H9 (cell line): ENCODE results near the gene CELF4. TPM values are rescaled to one million over a fixed set of nuclear protein-coding genes. Genes with fewer than 3 reads are reported as not detected.

Experiments
- DNase-seq: peaks from one replicate; pipeline ENCODE4 v3.0.0-alpha.2; 2017
- H2AFZ ChIP-seq: one replicate; pipeline ENCODE4 v1.6.1; 2013; ENCODE audit warnings: mild to moderate bottlenecking, low read length, control low read depth, moderate library complexity
- H2AK5ac ChIP-seq: 2 replicates; pipeline ENCODE4 v1.6.1; 2013; ENCODE audit warnings: low read length, control low read depth, mixed read lengths; ENCODE audit not compliant: insufficient read length
- H2BK120ac ChIP-seq: one replicate; pipeline ENCODE4 v1.6.1; 2013; ENCODE audit warnings: low read depth, mild to moderate bottlenecking, low read length, control low read depth, inconsistent platforms; ENCODE audit not compliant: poor library complexity, severe bottlenecking
- H2BK12ac ChIP-seq: 2 replicates; pipeline ENCODE4 v1.6.1; 2013; ENCODE audit warnings: low read length, control low read depth, mixed read lengths, low read depth; ENCODE audit not compliant: insufficient read length
- H2BK15ac ChIP-seq: 2 replicates; pipeline ENCODE4 v1.6.1; 2013; ENCODE audit warnings: low read depth, low read length, control low read depth
- H2BK20ac ChIP-seq: one replicate; pipeline ENCODE4 v1.6.1; 2013; ENCODE audit warnings: low read depth, mild to moderate bottlenecking, low read length, control low read depth, inconsistent platforms; ENCODE audit not compliant: poor library complexity, severe bottlenecking
- H2BK5ac ChIP-seq: 2 replicates; pipeline ENCODE4 v1.6.1; 2013; ENCODE audit warnings: low read length, control low read depth, mixed read lengths; ENCODE audit not compliant: insufficient read length
- H3K14ac ChIP-seq: 2 replicates; pipeline ENCODE4 v1.6.1; 2013; ENCODE audit warnings: low read length, control low read depth; ENCODE audit not compliant: insufficient read depth
- H3K18ac ChIP-seq: 2 replicates; pipeline ENCODE4 v1.6.1; 2013; ENCODE audit warnings: low read depth, mild to moderate bottlenecking, mixed read lengths, low read length, control low read depth; ENCODE audit not compliant: insufficient read length
- H3K23ac ChIP-seq: 2 replicates; pipeline ENCODE4 v1.6.1; 2013; ENCODE audit warnings: low read length, control low read depth, mixed read lengths, low read depth; ENCODE audit not compliant: insufficient read length
- H3K23me2 ChIP-seq: 2 replicates; pipeline ENCODE4 v1.6.1; 2013; ENCODE audit warnings: low read depth, mild to moderate bottlenecking, mixed read lengths, low read length, control low read depth; ENCODE audit not compliant: insufficient read length, poor library complexity, severe bottlenecking
- H3K27ac ChIP-seq: 2 replicates; pipeline ENCODE4 v1.5.1; 2013; ENCODE audit warnings: low read length, control low read depth, mixed read lengths, low read depth; ENCODE audit not compliant: insufficient read length
- H3K27me3 ChIP-seq: 2 replicates; pipeline ENCODE4 v1.6.1; 2013; ENCODE audit warnings: low read length, control low read depth, inconsistent platforms; ENCODE audit not compliant: insufficient read depth
- H3K4ac ChIP-seq: 2 replicates; pipeline ENCODE4 v1.6.1; 2013; ENCODE audit warnings: low read depth, mild to moderate bottlenecking, control low read depth, inconsistent platforms, low read length, moderate library complexity
- H3K4me1 ChIP-seq: 2 replicates; pipeline ENCODE4 v1.6.1; 2013; ENCODE audit warnings: low read length, control low read depth, inconsistent platforms; ENCODE audit not compliant: insufficient read depth
- H3K4me2 ChIP-seq: 2 replicates; pipeline ENCODE4 v1.6.1; 2013; ENCODE audit warnings: low read length, control low read depth, mixed read lengths; ENCODE audit not compliant: insufficient read length, insufficient read depth
- H3K56ac ChIP-seq: 2 replicates; pipeline ENCODE4 v1.6.1; 2013; ENCODE audit warnings: low read depth, mild to moderate bottlenecking, mixed read lengths, low read length, control low read depth; ENCODE audit not compliant: insufficient read length
- H3K79me1 ChIP-seq: 2 replicates; pipeline ENCODE4 v1.6.1; 2013; ENCODE audit warnings: low read depth, mild to moderate bottlenecking, moderate library complexity, low read length, control low read depth, inconsistent platforms; ENCODE audit not compliant: insufficient read depth, poor library complexity, severe bottlenecking
- H3K79me2 ChIP-seq: 2 replicates; pipeline ENCODE4 v1.6.1; 2013; ENCODE audit warnings: low read length, control low read depth, inconsistent platforms; ENCODE audit not compliant: insufficient read depth
- H3K9ac ChIP-seq: 2 replicates; pipeline ENCODE4 v1.6.1; 2013; ENCODE audit warnings: low read length, control low read depth, mixed read lengths; ENCODE audit not compliant: insufficient read length; ENCODE audit errors: extremely low read depth
- H3K9me3 ChIP-seq: one replicate; pipeline ENCODE4 v1.6.1; 2013; ENCODE audit warnings: low read depth, low read length, inconsistent platforms; ENCODE audit not compliant: control insufficient read depth
- H3T11ph ChIP-seq: one replicate; pipeline ENCODE4 v1.6.1; 2013; ENCODE audit warnings: mild to moderate bottlenecking, low read length, control low read depth, inconsistent platforms
- H4K20me1 ChIP-seq: one replicate; pipeline ENCODE4 v1.6.1; 2013; ENCODE audit not compliant: control insufficient read depth, insufficient read length, insufficient read depth
- H4K5ac ChIP-seq: 2 replicates; pipeline ENCODE4 v1.6.1; 2013; ENCODE audit warnings: low read depth, mild to moderate bottlenecking, mixed read lengths, low read length, control low read depth; ENCODE audit not compliant: insufficient read length
- H4K8ac ChIP-seq: replicated peaks from 2 replicates; pipeline ENCODE4 v1.6.1; 2013; ENCODE audit warnings: low read length, control low read depth, mixed read lengths, low read depth; ENCODE audit not compliant: insufficient read length
- H4K91ac ChIP-seq: 2 replicates; pipeline ENCODE4 v1.6.1; 2013; ENCODE audit warnings: low read depth, mild to moderate bottlenecking, moderate library complexity, mixed read lengths, low read length, control low read depth; ENCODE audit not compliant: insufficient read length
- H3K27ac Mint-ChIP-seq, 3 experiments: 2 replicates in 2 of 3; 3 replicates in 1 of 3; pipeline ENCODE4 v1.8.0; 2020 to 2021; ENCODE audit warnings: mixed read lengths in 3 of 3, mild to moderate bottlenecking in 1 of 3, moderate library complexity in 1 of 3
- H3K27me3 Mint-ChIP-seq: 2 replicates; pipeline ENCODE4 v1.8.0; 2021; ENCODE audit warnings: low read depth, mild to moderate bottlenecking, moderate library complexity, mixed read lengths
- H3K36me3 Mint-ChIP-seq, 3 experiments: 2 replicates in 2 of 3; 3 replicates in 1 of 3; pipeline ENCODE4 v1.8.0; 2020 to 2021; ENCODE audit warnings: low read depth in 3 of 3, mixed read lengths in 3 of 3; ENCODE audit not compliant: insufficient read depth in 1 of 3
- H3K4me1 Mint-ChIP-seq, 2 experiments: 2 replicates each; pipeline ENCODE4 v1.8.0; 2020; ENCODE audit warnings: mixed read lengths in 2 of 2
- H3K4me3 Mint-ChIP-seq, 2 experiments: 2 replicates in 1 of 2; 3 replicates in 1 of 2; pipeline ENCODE4 v1.8.0; 2020 to 2021; ENCODE audit warnings: mild to moderate bottlenecking in 2 of 2, mixed read lengths in 2 of 2, moderate library complexity in 1 of 2
- H3K9me3 Mint-ChIP-seq, 2 experiments: 2 replicates in 1 of 2; 3 replicates in 1 of 2; pipeline ENCODE4 v1.8.0; 2020; ENCODE audit warnings: mild to moderate bottlenecking in 2 of 2, mixed read lengths in 2 of 2, moderate library complexity in 1 of 2
- WGBS: extraction: QIAGEN DNeasy Blood & Tissue Kit; methylation state at CpG from one replicate; pipeline ENCODE4 v1.1.7; 2013; ENCODE audit warnings: missing lambda C conversion rate, low lambda C conversion rate, mixed read lengths; ENCODE audit not compliant: insufficient read length; ENCODE audit errors: extremely low coverage; 5-methylcytosine and 5-hydroxymethylcytosine counted together
- total RNA-seq: library from RNA; stranded (reverse); gene quantifications from 2 replicates; pipeline ENCODE4 v1.2.1, GENCODE V29; 2021
- TF ChIP-seq, protein P1 (sequence below): fragments of 200-600 bp; sonication (generic); conservative IDR thresholded peaks from 3 replicates; pipeline ENCODE4 v1.8.0; 2021; ENCODE audit warnings: antibody characterized with exemption, mild to moderate bottlenecking

CELF4 gene
- total RNA-seq, 1 experiment from 2014 or later, result 1.1 TPM

DNA sequence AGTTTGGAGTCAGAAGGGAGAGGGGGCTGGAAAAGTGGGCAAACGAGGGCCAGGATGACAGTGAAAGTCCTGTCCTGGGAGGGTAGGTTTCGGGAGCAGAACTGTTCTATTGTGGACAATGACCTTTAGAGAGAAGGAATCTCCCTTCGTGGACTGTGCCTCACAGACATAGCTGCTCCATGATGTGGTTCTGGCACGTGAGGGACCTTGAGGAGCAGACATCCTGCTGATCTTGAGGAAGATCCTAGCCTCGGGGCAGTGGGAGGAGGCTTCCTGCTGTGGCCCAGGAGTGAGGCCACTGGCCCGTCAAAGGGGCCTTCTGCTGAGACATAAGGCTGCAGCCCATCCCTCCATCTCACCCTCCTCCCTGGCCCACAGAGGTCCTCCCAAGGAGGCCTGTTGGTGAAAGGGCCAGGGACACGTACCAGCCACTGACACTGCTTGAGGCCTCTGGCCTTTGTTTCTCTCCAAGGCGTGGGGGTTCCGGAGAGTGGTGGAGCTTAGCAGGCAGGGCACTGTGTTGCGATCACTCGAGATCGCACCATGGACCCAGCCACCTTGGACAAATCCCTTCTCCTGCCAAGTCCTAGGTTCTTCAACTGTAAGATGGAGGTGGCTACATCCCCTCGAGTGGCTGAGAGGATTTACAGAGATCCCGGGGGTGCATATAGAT is 167.2 kb downstream of the CELF4 start:
- peaks cover 21 to 25% of the 10 kb centered on the region in 2 experiments for H3K4me1 Mint-ChIP-seq
- Histone ChIP-seq H4K8ac (no peak overlapping the region), H2BK5ac (no peak overlapping the region), H3K27ac (no peak overlapping the region), H3K79me2 (no peaks in the 10 kb centered on the region), H3K4me1 (no peaks in the 10 kb centered on the region; the same call in 1 of the 2 replicates), H3K4ac (no peak overlapping the region), H3K23ac (no peak overlapping the region), H3T11ph (no peak overlapping the region), H4K5ac (no peak overlapping the region), H2AK5ac (no peak overlapping the region), H4K20me1 (no peaks in the 10 kb centered on the region), H3K9ac (no peak overlapping the region), H2BK12ac (no peak overlapping the region), H3K27me3 (peaks cover 2% of the 10 kb centered on the region; the same call in 1 of the 2 replicates), H2BK20ac (no peak overlapping the region), H3K23me2 (no peaks in the 10 kb centered on the region), H4K91ac (no peak overlapping the region), H3K9me3 (no peaks in the 10 kb centered on the region), H2AFZ (no peak overlapping the region), H3K56ac (no peak overlapping the region), H3K79me1 (no peaks in the 10 kb centered on the region), H3K14ac (no peak overlapping the region), H2BK120ac (no peak overlapping the region), H3K4me2 (no peak overlapping the region), H3K18ac (no peak overlapping the region), H2BK15ac (no peak overlapping the region)
- H3K9me3 Mint-ChIP-seq, result no peaks in the 10 kb centered on the region; a peak in 1 of 5 replicates
- TF ChIP-seq, protein P1, sequence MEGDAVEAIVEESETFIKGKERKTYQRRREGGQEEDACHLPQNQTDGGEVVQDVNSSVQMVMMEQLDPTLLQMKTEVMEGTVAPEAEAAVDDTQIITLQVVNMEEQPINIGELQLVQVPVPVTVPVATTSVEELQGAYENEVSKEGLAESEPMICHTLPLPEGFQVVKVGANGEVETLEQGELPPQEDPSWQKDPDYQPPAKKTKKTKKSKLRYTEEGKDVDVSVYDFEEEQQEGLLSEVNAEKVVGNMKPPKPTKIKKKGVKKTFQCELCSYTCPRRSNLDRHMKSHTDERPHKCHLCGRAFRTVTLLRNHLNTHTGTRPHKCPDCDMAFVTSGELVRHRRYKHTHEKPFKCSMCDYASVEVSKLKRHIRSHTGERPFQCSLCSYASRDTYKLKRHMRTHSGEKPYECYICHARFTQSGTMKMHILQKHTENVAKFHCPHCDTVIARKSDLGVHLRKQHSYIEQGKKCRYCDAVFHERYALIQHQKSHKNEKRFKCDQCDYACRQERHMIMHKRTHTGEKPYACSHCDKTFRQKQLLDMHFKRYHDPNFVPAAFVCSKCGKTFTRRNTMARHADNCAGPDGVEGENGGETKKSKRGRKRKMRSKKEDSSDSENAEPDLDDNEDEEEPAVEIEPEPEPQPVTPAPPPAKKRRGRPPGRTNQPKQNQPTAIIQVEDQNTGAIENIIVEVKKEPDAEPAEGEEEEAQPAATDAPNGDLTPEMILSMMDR, result no peak
- peaks cover 61% of the 10 kb centered on the region for H3K27me3 Mint-ChIP-seq
- WGBS, result no CpG with 5 or more reads among the region's 14 CpGs
- H3K4me3 Mint-ChIP-seq, result no peak overlapping the region
- H3K27ac Mint-ChIP-seq, result no peak overlapping the region
- no peak for DNase-seq
- H3K36me3 Mint-ChIP-seq, result no peaks in the 10 kb centered on the region
